GM12891 (cell line): ENCODE results near the gene SIGLEC9.

Experiments used
- PAX5 ChIP-seq: IDR thresholded peaks from 2 replicates; pipeline ENCODE4 v1.6.1; 2011; ENCODE audit warnings: low read length, moderate library complexity, mild to moderate bottlenecking; ENCODE audit not compliant: insufficient read depth, severe bottlenecking
- POLR2A ChIP-seq: IDR thresholded peaks from 2 replicates; pipeline ENCODE4 v1.6.1; 2011; ENCODE audit warnings: low read depth, low read length, control low read depth
- POLR2AphosphoS5 ChIP-seq: IDR thresholded peaks from 2 replicates; pipeline ENCODE4 v1.6.1; 2011; ENCODE audit warnings: low read depth, low read length, control low read depth
- POU2F2 ChIP-seq: IDR thresholded peaks from 2 replicates; pipeline ENCODE4 v1.6.1; 2011; ENCODE audit warnings: low read depth, mild to moderate bottlenecking, control low read depth, low read length, moderate library complexity
- TAF1 ChIP-seq: IDR thresholded peaks from 2 replicates; pipeline ENCODE4 v1.6.1; 2011; ENCODE audit warnings: low read depth, low read length, control low read depth

- TF ChIP-seq POLR2A: no peak
- TF ChIP-seq POLR2AphosphoS5: no peak
- no peak for TF ChIP-seq TAF1
- TF ChIP-seq POU2F2: no peak
- TF ChIP-seq PAX5: no peak
Observed at GRCh38 chr19:51129716-51130115, 5.0 kb downstream of the SIGLEC9 start.
